Suprapubic skin (tissue), 4 donors: ENCODE data around the gene LCN15. TPM values are rescaled to one million over a fixed set of nuclear protein-coding genes. Genes with fewer than 3 reads are reported as not detected.

ENCODE experiments used
- DNase-seq, 2 donors: peaks; one replicate each; pipeline ENCODE4 v3.0.0-alpha.2; 2019; ENCODE audit warnings: low spot score in 2 of 2
- H3K27ac ChIP-seq: fragments of 200-600 bp; sonication (generic); one replicate; pipeline ENCODE4 v1.5.1; 2019
- H3K27me3 ChIP-seq: fragments of 200-600 bp; sonication (generic); one replicate; pipeline ENCODE4 v1.5.1; 2019
- H3K36me3 ChIP-seq: fragments of 200-600 bp; sonication (generic); one replicate; pipeline ENCODE4 v1.5.1; 2019
- H3K4me1 ChIP-seq: fragments of 200-600 bp; sonication (generic); one replicate; pipeline ENCODE4 v1.5.1; 2019
- H3K4me3 ChIP-seq: fragments of 200-600 bp; sonication (generic); one replicate; pipeline ENCODE4 v1.5.1; 2019; ENCODE audit warnings: mild to moderate bottlenecking
- H3K9me3 ChIP-seq: fragments of 200-600 bp; sonication (generic); one replicate; pipeline ENCODE4 v1.5.1; 2019
- CTCF ChIP-seq, 2 donors: fragments of 200-600 bp in 1 of 2; fragments of 450-650 bp in 1 of 2; sonication (generic) in 1 of 2; IDR thresholded peaks; one replicate each; pipeline ENCODE4 v1.5.1; 2016 to 2019; ENCODE audit warnings: antibody characterized with exemption in 2 of 2, mild to moderate bottlenecking in 1 of 2, moderate library complexity in 1 of 2
- EP300 ChIP-seq: sonication (generic); formaldehyde crosslinking; IDR thresholded peaks from one replicate; pipeline ENCODE4 v1.6.1; 2017; ENCODE audit warnings: antibody characterized with exemption
- POLR2A ChIP-seq, 2 donors: fragments of 450-650 bp; IDR thresholded peaks; one replicate each; pipeline ENCODE4 v1.6.1; 2017; ENCODE audit warnings: antibody characterized with exemption in 2 of 2, mild to moderate bottlenecking in 2 of 2, moderate library complexity in 2 of 2
- POLR2AphosphoS5 ChIP-seq, 3 donors: sonication (generic); formaldehyde crosslinking; IDR thresholded peaks; one replicate each; pipeline ENCODE4 v1.6.1; 2017; ENCODE audit warnings: antibody characterized with exemption in 3 of 3
- WGBS: methylation state at CpG from one replicate; pipeline ENCODE4 v1.1.5; 2018; 5-methylcytosine and 5-hydroxymethylcytosine counted together
- total RNA-seq, 4 donors: library from RNA; depleted of rRNA; stranded (reverse); fragments of >200 nt; gene quantifications; one replicate each; pipeline ENCODE4 v1.1.0, GENCODE V29; 2016

Gene LCN15
- total RNA-seq, 4 donors from 2014 or later = 0.21 TPM; not detected in 3

GRCh38 chr9:136722969-136723356 lies 41.4 kb downstream of the LCN15 start:
- H3K4me3 ChIP-seq = no peak overlapping the region
- no peaks in the 10 kb centered on the region for H3K27me3 ChIP-seq
- no peak for DNase-seq
- H3K27ac ChIP-seq = no peak overlapping the region
- peaks cover 48% of the 10 kb centered on the region for H3K36me3 ChIP-seq
- WGBS = 86% methylated on average over 22 of the region's 24 CpGs
- TF ChIP-seq EP300 = no peak
- TF ChIP-seq POLR2AphosphoS5 (IDR thresholded peaks at IDR 0.05) = no peak
- no peak for TF ChIP-seq CTCF (IDR thresholded peaks at IDR 0.05)
- no peak for TF ChIP-seq POLR2A (IDR thresholded peaks at IDR 0.05)
- no peaks in the 10 kb centered on the region for H3K9me3 ChIP-seq
- H3K4me1 ChIP-seq = peaks cover 74% of the 10 kb centered on the region

GRCh38 chr9:136722093-136722968 lies 42.0 kb downstream of the LCN15 start:
- Histone ChIP-seq H3K4me3 (no peak overlapping the region), H3K27me3 (no peaks in the 10 kb centered on the region), H3K9me3 (no peaks in the 10 kb centered on the region), H3K36me3 (peaks cover 48% of the 10 kb centered on the region), H3K4me1 (peaks cover 71% of the 10 kb centered on the region), H3K27ac (no peak overlapping the region)
- no peak for TF ChIP-seq POLR2A (IDR thresholded peaks at IDR 0.05)
- no peak for TF ChIP-seq EP300
- TF ChIP-seq CTCF (IDR thresholded peaks at IDR 0.05) = no peak
- TF ChIP-seq POLR2AphosphoS5 (IDR thresholded peaks at IDR 0.05) = no peak
- no peak for DNase-seq
- 0% methylated on average over 1 of the region's 31 CpGs for WGBS

GRCh38 chr9:136721339-136722092 lies 42.8 kb downstream of the LCN15 start:
- no peak for DNase-seq
- Histone ChIP-seq H3K36me3 (peaks cover 48% of the 10 kb centered on the region), H3K27ac (no peak overlapping the region), H3K9me3 (no peaks in the 10 kb centered on the region), H3K27me3 (no peaks in the 10 kb centered on the region), H3K4me1 (peaks cover 63% of the 10 kb centered on the region), H3K4me3 (no peak overlapping the region)
- TF ChIP-seq CTCF (IDR thresholded peaks at IDR 0.05) = no peak
- TF ChIP-seq POLR2AphosphoS5 (IDR thresholded peaks at IDR 0.05) = no peak
- TF ChIP-seq EP300 = no peak
- TF ChIP-seq POLR2A (IDR thresholded peaks at IDR 0.05) = no peak
- WGBS = 75% methylated on average over 15 of the region's 30 CpGs

- TF ChIP-seq EP300 (no peak), CTCF (IDR thresholded peaks at IDR 0.05) (no peak), POLR2AphosphoS5 (IDR thresholded peaks at IDR 0.05) (no peak), POLR2A (IDR thresholded peaks at IDR 0.05) (no peak)
- Histone ChIP-seq H3K9me3 (no peaks in the 10 kb centered on the region), H3K27ac (no peak overlapping the region), H3K4me3 (no peak overlapping the region), H3K36me3 (peaks cover 44% of the 10 kb centered on the region), H3K4me1 (peaks cover 57% of the 10 kb centered on the region), H3K27me3 (no peaks in the 10 kb centered on the region)
- no peak for DNase-seq
- WGBS = no CpG with 5 or more reads among the region's 11 CpGs
These were observed 43.4 kb downstream of the LCN15 start for GRCh38 chr9:136720898-136721338.
